OCI-LY1 (cell line): Measurements from ENCODE around the gene MOB2.

Experiments
- H2AFZ ChIP-seq: fragments of 200-600 bp; sonication (generic), shearing (Covaris generic); 2 replicates; pipeline ENCODE4 v1.6.0; 2014; ENCODE audit warnings: antibody characterized with exemption, mild to moderate bottlenecking, low read length
- H3F3A ChIP-seq: fragments of 200-600 bp; sonication (generic), shearing (Covaris generic); 2 replicates; pipeline ENCODE4 v1.6.0; 2014; ENCODE audit warnings: mild to moderate bottlenecking, antibody characterized with exemption, low read length, moderate library complexity; ENCODE audit not compliant: insufficient read depth
- H3K27ac ChIP-seq: fragments of 200-600 bp; sonication (generic); 2 replicates; pipeline ENCODE4 v1.5.1; 2014; ENCODE audit warnings: low read length, mixed run types, mild to moderate bottlenecking, low read depth; ENCODE audit not compliant: poor library complexity, severe bottlenecking
- H3K27me3 ChIP-seq: fragments of 200-600 bp; sonication (generic); 2 replicates; pipeline ENCODE4 v1.6.0; 2014; ENCODE audit warnings: antibody characterized with exemption, mild to moderate bottlenecking, low read length, moderate library complexity; ENCODE audit not compliant: insufficient read depth
- H3K36me3 ChIP-seq: fragments of 200-600 bp; sonication (generic); 2 replicates; pipeline ENCODE4 v1.6.1; 2014; ENCODE audit warnings: mild to moderate bottlenecking, antibody characterized with exemption, low read length, moderate library complexity, mixed read lengths; ENCODE audit not compliant: insufficient read depth
- H3K4me1 ChIP-seq: fragments of 200-600 bp; sonication (generic); 2 replicates; pipeline ENCODE4 v1.5.1; 2014; ENCODE audit warnings: mild to moderate bottlenecking, low read length, moderate library complexity; ENCODE audit not compliant: insufficient read depth, severe bottlenecking
- H3K4me2 ChIP-seq: fragments of 200-600 bp; sonication (generic), shearing (Covaris generic); 2 replicates; pipeline ENCODE4 v1.6.1; 2014; ENCODE audit warnings: low read length
- H3K4me3 ChIP-seq: fragments of 200-600 bp; sonication (generic); 2 replicates; pipeline ENCODE4 v1.5.1; 2014; ENCODE audit warnings: low read length, low read depth, mild to moderate bottlenecking, mixed read lengths; ENCODE audit not compliant: poor library complexity, severe bottlenecking
- H3K79me2 ChIP-seq: fragments of 200-600 bp; shearing (Covaris generic); 2 replicates; pipeline ENCODE4 v1.6.1; 2016; ENCODE audit warnings: mixed run types, low read length, mixed read lengths; ENCODE audit not compliant: insufficient read depth
- H3K9ac ChIP-seq: fragments of 200-600 bp; sonication (generic), shearing (Covaris generic); 2 replicates; pipeline ENCODE4 v1.6.1; 2014; ENCODE audit warnings: mild to moderate bottlenecking, low read length, mixed read lengths
- H3K9me2 ChIP-seq: fragments of 200-600 bp; sonication (generic), shearing (Covaris generic); 2 replicates; pipeline ENCODE4 v1.6.1; 2014; ENCODE audit warnings: low read depth, mild to moderate bottlenecking, low read length, mixed read lengths
- H3K9me3 ChIP-seq: fragments of 200-600 bp; shearing (Covaris generic); 2 replicates; pipeline ENCODE4 v1.6.1; 2014; ENCODE audit warnings: low read length, mixed read lengths
- H4K20me1 ChIP-seq: fragments of 200-600 bp; sonication (generic), shearing (Covaris generic); 2 replicates; pipeline ENCODE4 v1.6.0; 2016; ENCODE audit warnings: mild to moderate bottlenecking, low read length; ENCODE audit not compliant: insufficient read depth
- EZH2 ChIP-seq: fragments of 200-600 bp; sonication (generic), shearing (Covaris generic); IDR thresholded peaks from 2 replicates; pipeline ENCODE4 v1.8.0; 2017; ENCODE audit warnings: borderline replicate concordance, mixed run types, mild to moderate bottlenecking, antibody characterized with exemption, low read length, moderate library complexity, mixed read lengths
- TF ChIP-seq, protein P1 (sequence below): fragments of 200-600 bp; sonication (generic), shearing (Covaris generic); IDR thresholded peaks from 2 replicates; pipeline ENCODE4 v1.5.1; 2017; ENCODE audit warnings: mild to moderate bottlenecking, antibody characterized with exemption, low read length, moderate library complexity, mixed read lengths

Gene MOB2

DNA sequence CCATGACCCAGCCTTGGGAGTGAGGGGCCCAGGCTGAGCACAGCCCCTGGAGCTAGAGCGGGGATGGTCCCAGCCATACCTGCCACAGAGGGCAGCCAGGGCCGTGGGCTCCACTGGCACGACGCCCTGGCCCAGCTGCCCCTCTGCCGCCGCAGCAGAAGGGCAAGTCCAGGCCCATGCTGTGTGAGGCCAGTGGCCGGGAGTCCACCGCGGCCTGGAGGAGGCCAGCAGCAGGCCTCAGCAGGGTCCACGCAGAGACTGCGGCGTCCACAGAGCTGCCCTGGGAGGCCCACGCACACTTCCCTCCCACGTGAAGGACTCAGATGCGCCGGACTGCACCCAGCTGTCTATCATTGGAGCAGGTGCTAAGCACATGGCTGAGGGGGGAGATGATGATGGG, 23.5 kb downstream of the MOB2 start:
- no peak overlapping the region for H3K4me3 ChIP-seq
- H3K9ac ChIP-seq, result no peak overlapping the region
- no peaks in the 10 kb centered on the region; the same call in 1 of the 2 replicates for H3K27me3 ChIP-seq
- no peaks in the 10 kb centered on the region for H4K20me1 ChIP-seq
- H3K36me3 ChIP-seq, result no peaks in the 10 kb centered on the region
- TF ChIP-seq, protein P1, sequence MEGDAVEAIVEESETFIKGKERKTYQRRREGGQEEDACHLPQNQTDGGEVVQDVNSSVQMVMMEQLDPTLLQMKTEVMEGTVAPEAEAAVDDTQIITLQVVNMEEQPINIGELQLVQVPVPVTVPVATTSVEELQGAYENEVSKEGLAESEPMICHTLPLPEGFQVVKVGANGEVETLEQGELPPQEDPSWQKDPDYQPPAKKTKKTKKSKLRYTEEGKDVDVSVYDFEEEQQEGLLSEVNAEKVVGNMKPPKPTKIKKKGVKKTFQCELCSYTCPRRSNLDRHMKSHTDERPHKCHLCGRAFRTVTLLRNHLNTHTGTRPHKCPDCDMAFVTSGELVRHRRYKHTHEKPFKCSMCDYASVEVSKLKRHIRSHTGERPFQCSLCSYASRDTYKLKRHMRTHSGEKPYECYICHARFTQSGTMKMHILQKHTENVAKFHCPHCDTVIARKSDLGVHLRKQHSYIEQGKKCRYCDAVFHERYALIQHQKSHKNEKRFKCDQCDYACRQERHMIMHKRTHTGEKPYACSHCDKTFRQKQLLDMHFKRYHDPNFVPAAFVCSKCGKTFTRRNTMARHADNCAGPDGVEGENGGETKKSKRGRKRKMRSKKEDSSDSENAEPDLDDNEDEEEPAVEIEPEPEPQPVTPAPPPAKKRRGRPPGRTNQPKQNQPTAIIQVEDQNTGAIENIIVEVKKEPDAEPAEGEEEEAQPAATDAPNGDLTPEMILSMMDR, result no peak
- TF ChIP-seq EZH2, result no peak
- no peaks in the 10 kb centered on the region for H3K9me3 ChIP-seq
- H3K79me2 ChIP-seq, result no peaks in the 10 kb centered on the region
- no peaks in the 10 kb centered on the region for H3K9me2 ChIP-seq
- no peaks in the 10 kb centered on the region for H3K4me1 ChIP-seq
- H3F3A ChIP-seq, result no peaks in the 10 kb centered on the region
- no peak overlapping the region for H2AFZ ChIP-seq
- H3K4me2 ChIP-seq, result no peak overlapping the region
- no peak overlapping the region for H3K27ac ChIP-seq

DNA sequence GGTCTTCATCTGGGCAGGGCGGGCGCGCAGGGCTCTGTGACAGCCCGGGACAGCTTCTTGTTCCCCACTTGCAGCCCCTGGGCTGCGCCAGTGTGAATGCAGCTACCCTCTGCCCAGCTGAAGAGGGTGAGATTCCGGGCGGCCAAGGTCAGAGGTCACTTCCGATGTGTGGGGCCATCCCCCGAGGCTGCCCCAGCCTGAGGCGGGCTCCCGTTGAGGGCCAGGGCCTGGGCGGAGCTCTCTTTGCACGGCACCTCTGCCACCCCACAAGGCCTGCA, 23.9 kb downstream of the MOB2 start:
- H3K4me3 ChIP-seq, result no peak overlapping the region
- no peaks in the 10 kb centered on the region for H3K9me2 ChIP-seq
- no peak overlapping the region for H2AFZ ChIP-seq
- no peaks in the 10 kb centered on the region for H3K4me1 ChIP-seq
- no peaks in the 10 kb centered on the region for H3F3A ChIP-seq
- no peaks in the 10 kb centered on the region for H3K79me2 ChIP-seq
- no peaks in the 10 kb centered on the region for H4K20me1 ChIP-seq
- no peak overlapping the region for H3K27ac ChIP-seq
- no peak overlapping the region for H3K9ac ChIP-seq
- H3K36me3 ChIP-seq, result no peaks in the 10 kb centered on the region
- no peak overlapping the region for H3K4me2 ChIP-seq
- no peaks in the 10 kb centered on the region for H3K9me3 ChIP-seq
- TF ChIP-seq, protein P1, result no peak
- no peak for TF ChIP-seq EZH2
- H3K27me3 ChIP-seq, result no peaks in the 10 kb centered on the region; the same call in 1 of the 2 replicates

GRCh38 chr11:1461826-1462697, 24.5 kb downstream of the MOB2 start:
- Histone ChIP-seq H4K20me1 (no peaks in the 10 kb centered on the region), H3F3A (no peaks in the 10 kb centered on the region), H3K4me2 (no peak overlapping the region), H3K9me2 (no peaks in the 10 kb centered on the region), H3K9me3 (no peaks in the 10 kb centered on the region), H2AFZ (no peak overlapping the region), H3K79me2 (no peaks in the 10 kb centered on the region), H3K27ac (no peak overlapping the region), H3K4me3 (no peak overlapping the region), H3K9ac (no peak overlapping the region), H3K27me3 (no peaks in the 10 kb centered on the region; the same call in 1 of the 2 replicates), H3K4me1 (no peaks in the 10 kb centered on the region), H3K36me3 (no peaks in the 10 kb centered on the region)
- no peak for TF ChIP-seq EZH2
- TF ChIP-seq, protein P1, result no peak
